NCI-H146 (cell line): ENCODE measurements around the gene PRAMEF5.
"Not testable (repeated sequence)": the region's sequence is repeated elsewhere in the genome, so short reads cannot be mapped to it uniquely, and the experiment has no call there.

Source experiments
- DNase-seq: peaks from one replicate; lab custom pipeline; 2025; lab: John Stamatoyannopoulos, UW

PRAMEF5 gene

GRCh38 chr1:13277016-13277415 is 23.0 kb downstream of the PRAMEF5 start:
- not testable (repeated sequence) for DNase-seq

GRCh38 chr1:13279617-13280016 is 25.6 kb downstream of the PRAMEF5 start:
- DNase-seq = not testable (repeated sequence)

- DNase-seq = not testable (repeated sequence)
Observed at GRCh38 chr1:13285037-13285436, 31.0 kb downstream of the PRAMEF5 start, which contains the start of gene PRAMEF8. PRAMEF8 (minus strand) TSS chr1:13285137; CDS start chr1:13284091, 1,046 bp downstream.

GRCh38 chr1:13289030-13289429 is 35.0 kb downstream of the PRAMEF5 start:
- not testable (repeated sequence) for DNase-seq

- not testable (repeated sequence) for DNase-seq
Observed at GRCh38 chr1:13297216-13297931, 43.4 kb downstream of the PRAMEF5 start.

- not testable (repeated sequence) for DNase-seq
Observed at GRCh38 chr1:13298699-13299098, 44.7 kb downstream of the PRAMEF5 start.

- not testable (repeated sequence) for DNase-seq
Observed at GRCh38 chr1:13302197-13302596, 48.2 kb downstream of the PRAMEF5 start.

- DNase-seq = not testable (repeated sequence)
Observed at GRCh38 chr1:13303239-13303638, 49.2 kb downstream of the PRAMEF5 start, which contains the start of gene PRAMEF33. PRAMEF33 (plus strand) TSS chr1:13303539; CDS start chr1:13305955, 2,416 bp downstream.
